ENCODE measurements around the gene TIGD1.

GRCh38 chr2:232523682-232524597 is 26.4 kb downstream of the TIGD1 start:
- TF ChIP-seq SUZ12 (IDR thresholded peaks at IDR 0.05; ENCODE audit: extremely low read depth, insufficient read depth, insufficient read length), result no peak
- no peak for TF ChIP-seq ZNF274 (IDR thresholded peaks at IDR 0.05; ENCODE audit: low read depth, low read length)
- TF ChIP-seq YY1 (IDR thresholded peaks at IDR 0.05; ENCODE audit: insufficient read depth, insufficient read length), result no peak
